Upper lobe of left lung (tissue), 4 donors: ENCODE results near the gene TET3.

Source experiments
- EP300 ChIP-seq, 4 donors: sonication (generic); formaldehyde crosslinking; IDR thresholded peaks; one replicate each; pipeline ENCODE4 v1.5.1; 2017; ENCODE audit warnings: antibody characterized with exemption in 4 of 4, control low read depth in 2 of 4
- POLR2A ChIP-seq, 4 donors: fragments of 450-650 bp; IDR thresholded peaks; one replicate each; pipeline ENCODE4 v1.5.1; 2016 to 2017; ENCODE audit warnings: antibody characterized with exemption in 4 of 4, mild to moderate bottlenecking in 2 of 4
- POLR2AphosphoS5 ChIP-seq, 2 donors: sonication (generic); formaldehyde crosslinking; IDR thresholded peaks; one replicate each; pipeline ENCODE4 v1.5.1; 2017; ENCODE audit warnings: antibody characterized with exemption in 2 of 2
- TF ChIP-seq, protein P1 (sequence below), 6 experiments: fragments of 450-650 bp in 4 of 6; fragments of 200-600 bp in 2 of 6; sonication (generic) in 2 of 6; IDR thresholded peaks; one replicate each; pipeline ENCODE4 v1.5.1; 2016 to 2019; ENCODE audit warnings: antibody characterized with exemption in 6 of 6

DNA sequence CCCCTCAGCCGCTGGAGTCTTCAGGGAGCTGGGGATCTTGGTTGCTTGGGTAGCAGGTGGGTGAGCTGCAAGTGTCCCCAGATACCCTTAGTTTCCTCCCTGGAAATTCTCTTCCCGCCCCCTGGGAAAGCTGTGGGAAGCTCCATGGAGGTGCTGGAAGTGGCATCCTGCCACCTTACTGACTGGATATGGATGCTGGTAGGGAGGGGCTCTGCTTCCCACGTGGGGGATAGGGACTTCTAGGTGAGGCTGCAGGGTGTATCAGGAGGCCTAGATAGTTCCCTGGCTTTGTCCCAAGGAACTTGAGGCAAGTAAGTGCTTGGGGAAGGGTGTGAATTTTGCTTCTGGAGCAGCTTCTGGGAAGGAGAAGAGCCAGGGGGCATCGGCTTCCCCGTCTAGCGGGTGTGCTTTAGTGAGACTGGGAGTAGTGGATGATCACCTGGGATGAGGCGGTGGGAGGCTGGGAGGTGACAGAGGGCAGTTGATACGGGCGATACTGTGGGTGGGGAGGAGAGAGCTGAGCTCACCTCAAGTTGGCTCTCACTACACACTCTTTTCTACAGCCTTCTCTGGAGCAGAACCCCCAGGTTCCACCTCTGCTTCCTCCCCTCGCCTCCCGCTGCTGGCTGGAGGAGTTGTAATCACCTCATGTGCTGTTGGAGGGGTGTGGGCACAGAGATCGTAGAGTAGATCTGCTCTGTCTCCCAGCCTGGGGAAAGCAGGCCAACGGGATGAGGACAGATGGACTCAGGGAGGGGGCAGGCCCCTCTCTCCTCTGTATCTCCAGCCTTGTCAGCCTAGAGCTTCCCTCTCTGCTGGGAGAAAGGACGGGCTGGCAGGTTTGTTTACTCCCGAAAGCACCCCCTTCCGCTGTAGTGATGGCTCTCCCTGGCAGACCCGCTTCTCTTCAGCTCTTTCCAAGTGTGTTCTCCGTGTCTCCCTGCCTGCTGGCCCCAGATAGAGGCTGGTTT, 19.8 kb downstream of the TET3 start:
- TF ChIP-seq, protein P1, sequence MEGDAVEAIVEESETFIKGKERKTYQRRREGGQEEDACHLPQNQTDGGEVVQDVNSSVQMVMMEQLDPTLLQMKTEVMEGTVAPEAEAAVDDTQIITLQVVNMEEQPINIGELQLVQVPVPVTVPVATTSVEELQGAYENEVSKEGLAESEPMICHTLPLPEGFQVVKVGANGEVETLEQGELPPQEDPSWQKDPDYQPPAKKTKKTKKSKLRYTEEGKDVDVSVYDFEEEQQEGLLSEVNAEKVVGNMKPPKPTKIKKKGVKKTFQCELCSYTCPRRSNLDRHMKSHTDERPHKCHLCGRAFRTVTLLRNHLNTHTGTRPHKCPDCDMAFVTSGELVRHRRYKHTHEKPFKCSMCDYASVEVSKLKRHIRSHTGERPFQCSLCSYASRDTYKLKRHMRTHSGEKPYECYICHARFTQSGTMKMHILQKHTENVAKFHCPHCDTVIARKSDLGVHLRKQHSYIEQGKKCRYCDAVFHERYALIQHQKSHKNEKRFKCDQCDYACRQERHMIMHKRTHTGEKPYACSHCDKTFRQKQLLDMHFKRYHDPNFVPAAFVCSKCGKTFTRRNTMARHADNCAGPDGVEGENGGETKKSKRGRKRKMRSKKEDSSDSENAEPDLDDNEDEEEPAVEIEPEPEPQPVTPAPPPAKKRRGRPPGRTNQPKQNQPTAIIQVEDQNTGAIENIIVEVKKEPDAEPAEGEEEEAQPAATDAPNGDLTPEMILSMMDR (IDR thresholded peaks at IDR 0.05), result no peak
- TF ChIP-seq EP300 (IDR thresholded peaks at IDR 0.05) (no peak), POLR2A (IDR thresholded peaks at IDR 0.05) (no peak), POLR2AphosphoS5 (IDR thresholded peaks at IDR 0.05) (no peak)
